Kidney epithelial cell (primary cell): Measurements from ENCODE around the gene INPP5J. TPM values are rescaled to one million over a fixed set of nuclear protein-coding genes. Genes with fewer than 3 reads are reported as not detected.

ENCODE experiments used
- DNase-seq: peaks from one replicate; pipeline ENCODE4 v3.0.0-alpha.2; 2010; ENCODE audit warnings: low read depth
- H3K27me3 ChIP-seq: 2 replicates; pipeline ENCODE4 v1.6.0; 2011; ENCODE audit warnings: low read length; ENCODE audit not compliant: control insufficient read depth, insufficient read depth
- H3K36me3 ChIP-seq: 2 replicates; pipeline ENCODE4 v1.5.1; 2011; ENCODE audit warnings: low read length; ENCODE audit not compliant: control insufficient read depth, insufficient read depth
- H3K4me3 ChIP-seq: 2 replicates; pipeline ENCODE4 v1.5.1; 2011; ENCODE audit warnings: low read depth, mild to moderate bottlenecking, control low read depth, low read length
- total RNA-seq: library from RNA; depleted of rRNA; stranded (reverse); fragments of >200 nt; gene quantifications from 2 replicates; pipeline ENCODE4 v1.2.3, GENCODE V29; 2015
- TF ChIP-seq, protein P1 (sequence below): IDR thresholded peaks from 2 replicates; pipeline ENCODE4 v1.5.1; 2011; ENCODE audit warnings: mild to moderate bottlenecking, moderate library complexity, low read length, control low read depth, inconsistent platforms; ENCODE audit not compliant: insufficient read depth, poor library complexity, severe bottlenecking

The INPP5J gene
- total RNA-seq, 1 donor from 2014 or later = 5.6 TPM

DNA sequence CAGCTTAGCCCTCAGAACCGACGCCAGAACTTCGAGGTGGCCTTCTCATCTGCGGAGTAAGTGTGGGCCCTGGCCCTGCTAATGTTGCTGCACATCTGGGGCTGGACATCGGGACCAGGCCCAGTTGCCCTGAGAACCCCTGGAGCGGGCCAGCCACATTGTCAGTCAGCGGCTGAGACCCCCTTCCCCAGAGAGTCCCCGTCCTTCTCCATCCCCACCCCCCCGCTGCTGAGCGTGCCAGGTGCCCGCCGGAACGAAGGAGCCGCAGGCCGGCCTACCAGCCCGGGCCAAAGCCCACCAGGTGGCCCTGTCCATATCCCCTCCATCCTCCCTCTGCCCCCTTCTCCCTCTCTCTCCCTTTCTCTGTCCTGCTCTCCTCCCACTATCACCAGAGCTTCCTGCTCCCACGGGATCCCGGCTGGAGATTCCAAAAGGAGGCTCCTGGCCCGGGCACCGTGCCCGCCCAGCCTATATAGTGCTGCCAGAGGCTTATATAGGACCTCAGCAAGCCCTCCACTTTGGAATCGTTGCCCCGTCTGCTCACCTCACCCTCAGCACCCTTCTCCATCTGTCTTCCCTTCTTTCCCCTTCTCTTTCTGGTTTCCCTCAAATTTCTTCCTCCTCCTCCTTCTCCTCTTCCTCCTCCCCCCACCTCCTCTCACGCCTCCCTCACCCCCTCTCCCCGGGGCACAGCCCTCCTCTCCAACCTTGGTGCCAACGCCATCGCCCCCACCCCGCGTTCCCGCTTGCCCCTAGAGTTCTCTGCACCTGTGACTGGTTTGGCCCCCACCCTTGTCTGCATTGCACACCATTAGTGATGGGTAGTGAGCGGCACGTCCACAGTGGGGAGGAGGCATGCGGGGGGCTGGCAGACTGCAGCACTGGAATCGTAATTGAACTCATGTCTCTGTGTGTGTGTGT, 22.7 kb upstream of the INPP5J start:
- no peaks in the 10 kb centered on the region for H3K27me3 ChIP-seq
- peaks cover 11% of the 10 kb centered on the region for H3K36me3 ChIP-seq
- H3K4me3 ChIP-seq = no peak overlapping the region
- TF ChIP-seq, protein P1, sequence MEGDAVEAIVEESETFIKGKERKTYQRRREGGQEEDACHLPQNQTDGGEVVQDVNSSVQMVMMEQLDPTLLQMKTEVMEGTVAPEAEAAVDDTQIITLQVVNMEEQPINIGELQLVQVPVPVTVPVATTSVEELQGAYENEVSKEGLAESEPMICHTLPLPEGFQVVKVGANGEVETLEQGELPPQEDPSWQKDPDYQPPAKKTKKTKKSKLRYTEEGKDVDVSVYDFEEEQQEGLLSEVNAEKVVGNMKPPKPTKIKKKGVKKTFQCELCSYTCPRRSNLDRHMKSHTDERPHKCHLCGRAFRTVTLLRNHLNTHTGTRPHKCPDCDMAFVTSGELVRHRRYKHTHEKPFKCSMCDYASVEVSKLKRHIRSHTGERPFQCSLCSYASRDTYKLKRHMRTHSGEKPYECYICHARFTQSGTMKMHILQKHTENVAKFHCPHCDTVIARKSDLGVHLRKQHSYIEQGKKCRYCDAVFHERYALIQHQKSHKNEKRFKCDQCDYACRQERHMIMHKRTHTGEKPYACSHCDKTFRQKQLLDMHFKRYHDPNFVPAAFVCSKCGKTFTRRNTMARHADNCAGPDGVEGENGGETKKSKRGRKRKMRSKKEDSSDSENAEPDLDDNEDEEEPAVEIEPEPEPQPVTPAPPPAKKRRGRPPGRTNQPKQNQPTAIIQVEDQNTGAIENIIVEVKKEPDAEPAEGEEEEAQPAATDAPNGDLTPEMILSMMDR = no peak
- no peak for DNase-seq

DNA sequence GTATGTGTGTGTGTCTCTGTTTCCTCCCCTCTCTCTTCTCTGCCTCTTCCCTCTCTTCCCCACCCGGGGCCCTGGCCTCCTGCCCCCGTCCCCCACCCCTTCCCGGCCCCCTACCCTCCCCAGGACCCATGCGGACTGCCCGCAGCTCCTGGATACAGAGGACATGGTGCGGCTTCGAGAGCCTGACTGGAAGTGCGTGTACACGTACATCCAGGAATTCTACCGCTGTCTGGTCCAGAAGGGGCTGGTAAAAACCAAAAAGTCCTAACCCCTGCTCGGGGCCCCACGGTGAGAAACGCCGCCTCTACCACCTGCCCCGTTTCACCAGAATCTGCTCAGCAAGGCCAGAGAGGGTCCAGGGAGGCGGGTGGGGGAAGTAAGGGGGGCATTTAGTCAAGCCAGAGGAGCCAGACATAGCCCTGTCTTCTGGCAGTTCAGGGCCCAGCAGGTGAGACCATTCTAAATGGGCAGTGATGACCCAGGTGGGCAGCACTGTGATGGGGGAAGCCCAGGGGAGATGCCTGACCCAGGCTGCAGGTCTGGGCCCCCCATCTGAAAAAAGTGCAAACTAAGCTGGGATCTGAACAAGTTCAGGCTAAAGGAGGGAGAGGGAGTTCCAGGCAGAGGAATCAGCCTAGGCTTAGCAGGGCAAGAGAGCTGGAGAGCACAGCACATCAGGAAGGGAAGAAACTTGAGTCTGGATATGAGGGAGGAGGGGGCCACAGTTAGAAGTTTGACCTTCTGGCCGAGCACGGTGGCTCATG, 21.8 kb upstream of the INPP5J start:
- no peaks in the 10 kb centered on the region for H3K27me3 ChIP-seq
- DNase-seq = no peak
- H3K36me3 ChIP-seq = peaks cover 8% of the 10 kb centered on the region
- TF ChIP-seq, protein P1 = no peak
- no peak overlapping the region for H3K4me3 ChIP-seq

DNA sequence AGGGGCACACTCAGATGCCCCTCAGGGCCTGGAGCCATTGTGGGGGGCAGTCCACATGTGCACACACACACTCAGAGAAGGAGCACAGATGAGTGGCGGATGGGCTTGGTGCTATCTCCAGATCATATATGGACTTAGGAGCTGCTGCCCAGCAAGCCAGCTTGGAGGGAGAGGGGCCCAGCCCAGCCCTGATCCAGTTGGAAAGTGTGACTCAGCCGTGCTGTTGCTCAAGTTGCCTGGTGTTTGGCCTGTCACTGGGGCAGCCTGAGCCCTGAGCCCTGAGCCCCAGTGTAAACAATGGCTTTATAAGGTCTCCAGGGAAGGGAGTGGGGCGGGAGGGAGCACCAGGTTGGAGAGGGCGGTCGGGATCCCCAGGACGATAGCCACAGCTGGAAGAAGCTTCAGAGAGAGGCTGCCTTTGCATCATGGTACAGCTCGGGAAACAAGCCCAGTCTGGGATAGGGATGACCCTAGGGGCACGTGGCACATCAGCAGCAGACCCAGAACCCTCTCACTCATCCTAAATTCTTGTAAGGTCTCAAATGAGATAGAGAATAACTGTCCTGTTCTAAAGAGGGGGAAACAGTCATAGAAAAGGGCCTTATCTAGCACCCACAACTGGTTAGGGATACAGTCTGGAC, 20.2 kb upstream of the INPP5J start:
- H3K36me3 ChIP-seq = peaks cover 4% of the 10 kb centered on the region
- no peak for DNase-seq
- no peaks in the 10 kb centered on the region for H3K27me3 ChIP-seq
- TF ChIP-seq, protein P1 = no peak
- no peak overlapping the region for H3K4me3 ChIP-seq

DNA sequence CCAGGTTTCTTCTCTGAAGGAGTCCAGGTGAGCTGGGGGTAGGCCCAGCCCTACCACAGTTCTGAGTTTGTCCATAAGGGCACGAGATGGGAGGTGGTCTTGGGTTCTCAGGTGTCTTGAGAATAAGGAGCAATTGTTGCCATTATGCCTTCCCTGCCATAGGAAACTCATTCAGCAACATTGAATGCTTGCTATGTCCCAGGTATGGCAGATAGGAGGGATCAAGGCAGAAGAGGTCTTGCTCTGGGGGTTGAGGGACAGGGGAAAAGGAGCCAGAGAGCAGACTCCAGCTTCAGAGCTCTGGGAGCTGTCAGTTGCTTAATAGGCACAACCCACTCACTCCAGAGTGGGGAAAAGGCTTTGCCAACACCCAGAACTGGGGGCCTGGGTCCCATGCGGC, 19.7 kb upstream of the INPP5J start:
- DNase-seq = no peak
- Histone ChIP-seq H3K36me3 (peaks cover 1% of the 10 kb centered on the region), H3K4me3 (no peak overlapping the region), H3K27me3 (no peaks in the 10 kb centered on the region)
- TF ChIP-seq, protein P1 = no peak

DNA sequence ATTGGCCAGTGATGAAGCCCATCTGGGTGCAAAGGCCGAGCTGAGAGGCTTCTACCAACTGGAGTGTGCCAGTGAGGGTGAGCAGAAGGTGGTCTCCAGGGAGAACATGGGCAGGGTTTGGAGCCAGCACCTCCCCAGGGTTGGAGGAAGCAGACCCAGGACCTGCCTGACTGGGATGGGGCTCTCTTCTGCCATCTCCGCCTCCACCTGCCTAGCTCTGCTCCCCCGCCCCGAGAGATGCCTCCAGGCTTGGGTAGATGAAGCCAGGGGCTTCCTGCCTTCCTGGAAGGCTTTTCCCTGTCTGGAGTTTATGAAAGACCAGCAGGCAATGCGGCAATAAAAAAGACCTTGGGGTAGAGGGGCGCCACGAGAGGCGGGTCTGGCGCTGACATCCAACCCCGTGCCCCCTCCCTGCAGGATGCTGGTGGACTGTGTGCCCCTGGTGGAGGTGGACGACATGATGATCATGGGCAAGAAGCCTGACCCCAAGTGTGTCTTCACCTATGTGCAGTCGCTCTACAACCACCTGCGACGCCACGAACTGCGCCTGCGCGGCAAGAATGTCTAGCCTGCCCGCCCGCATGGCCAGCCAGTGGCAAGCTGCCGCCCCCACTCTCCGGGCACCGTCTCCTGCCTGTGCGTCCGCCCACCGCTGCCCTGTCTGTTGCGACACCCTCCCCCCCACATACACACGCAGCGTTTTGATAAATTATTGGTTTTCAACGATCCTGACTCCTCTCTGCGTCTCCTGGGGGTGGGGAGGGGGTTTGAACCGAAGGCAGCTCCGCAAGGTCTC, 18.7 kb upstream of the INPP5J start:
- peaks cover 1% of the 10 kb centered on the region for H3K36me3 ChIP-seq
- TF ChIP-seq, protein P1 = no peak
- DNase-seq = no peak

More for the DNA sequence above, 18.7 kb upstream of the INPP5J start:
- Histone ChIP-seq H3K4me3 (no peak overlapping the region), H3K27me3 (no peaks in the 10 kb centered on the region)
